HG03439 (cell line): ENCODE measurements around the gene ACVR1B.

ENCODE experiments used
- ATAC-seq: cut with Tn5 transposase; IDR thresholded peaks from one replicate; pipeline ENCODE4 v1.9.1; 2021; ENCODE audit warnings: mild to moderate bottlenecking, moderate library complexity; ENCODE audit not compliant: unreplicated experiment

The ACVR1B gene

GRCh38 chr12:51951199-51951842, at the start of gene ACVR1B:
ACVR1B (plus strand) TSS chr12:51951699; CDS start chr12:51951744, 45 bp downstream.
- peak; percentile 86 for ATAC-seq

- no peak for ATAC-seq
Measured at GRCh38 chr12:51901881-51902280, 49.6 kb upstream of the ACVR1B start.

GRCh38 chr12:51904951-51905470, 46.5 kb upstream of the ACVR1B start:
- no peak for ATAC-seq

- no peak for ATAC-seq
Measured at GRCh38 chr12:51905471-51906429, 45.7 kb upstream of the ACVR1B start.

- ATAC-seq: no peak
Measured at GRCh38 chr12:51906430-51907082, 44.9 kb upstream of the ACVR1B start.

- no peak for ATAC-seq
Measured at GRCh38 chr12:51907083-51907855, 44.2 kb upstream of the ACVR1B start, which contains the start of gene ACVRL1. ACVRL1 (plus strand) TSS chr12:51907504; CDS start chr12:51912475, 4,971 bp downstream.

GRCh38 chr12:51907856-51908425, 43.6 kb upstream of the ACVR1B start:
- no peak for ATAC-seq

- ATAC-seq: no peak
Measured at GRCh38 chr12:51908876-51909592, 42.5 kb upstream of the ACVR1B start.

DNA sequence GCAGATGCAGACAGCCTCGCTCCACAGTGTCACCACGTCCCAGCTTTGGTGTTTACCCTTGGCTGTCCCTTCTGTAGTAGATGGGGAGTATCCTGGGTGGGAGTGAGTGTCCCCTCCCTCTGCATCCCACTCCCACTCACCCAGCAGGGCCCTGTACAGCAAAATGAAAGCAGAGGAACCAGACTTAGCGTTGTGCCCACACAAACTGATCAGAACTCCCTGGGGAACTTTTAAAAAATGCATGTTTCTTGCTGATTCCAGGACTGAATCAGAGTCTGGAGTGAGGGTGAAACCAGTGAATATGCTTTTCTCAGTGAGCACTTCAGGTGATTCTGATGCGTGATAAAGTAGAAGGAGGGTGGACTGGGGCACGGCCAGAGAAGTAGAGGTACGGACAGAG, 41.3 kb upstream of the ACVR1B start:
- ATAC-seq: no peak

DNA sequence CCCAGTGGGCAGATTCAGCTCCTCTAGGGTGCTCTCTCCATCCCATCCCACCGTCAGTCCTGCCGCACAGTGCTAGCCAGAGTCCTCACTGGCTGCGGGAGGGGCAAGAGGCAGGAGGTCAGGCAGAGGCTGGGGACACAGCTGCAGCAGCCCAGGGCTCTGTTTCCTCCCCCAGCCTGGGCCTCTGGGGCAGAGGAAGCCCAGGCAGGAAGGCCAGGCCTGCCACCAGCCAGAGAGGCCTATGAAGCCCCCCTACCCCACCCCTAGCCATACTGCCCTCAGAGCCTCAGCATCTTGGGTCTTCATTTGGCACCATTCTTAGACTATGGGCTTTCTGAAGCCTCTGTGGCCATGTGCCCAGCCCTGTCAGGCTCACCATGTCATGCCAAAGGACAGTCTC, 40.8 kb upstream of the ACVR1B start:
- ATAC-seq: no peak

DNA sequence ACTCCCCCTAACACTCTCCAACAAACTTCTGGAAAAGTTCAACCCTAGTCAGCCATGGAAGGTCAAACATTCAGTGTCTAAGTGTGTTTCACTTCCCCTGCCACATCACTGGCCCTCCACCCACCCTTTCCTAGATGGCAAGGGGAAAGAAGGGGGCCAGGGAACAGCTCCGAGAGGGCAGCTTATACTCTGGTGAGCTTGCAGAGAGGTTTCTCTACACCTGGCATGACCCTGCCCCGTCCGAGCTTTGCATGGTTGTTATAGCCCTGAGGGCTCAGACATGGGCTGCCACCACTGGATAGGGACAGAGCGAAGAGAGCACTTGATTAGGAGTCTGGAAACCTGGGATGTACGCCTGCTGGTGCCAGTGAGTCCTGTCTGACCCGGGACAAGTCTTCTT, 40.2 kb upstream of the ACVR1B start:
- no peak for ATAC-seq

DNA sequence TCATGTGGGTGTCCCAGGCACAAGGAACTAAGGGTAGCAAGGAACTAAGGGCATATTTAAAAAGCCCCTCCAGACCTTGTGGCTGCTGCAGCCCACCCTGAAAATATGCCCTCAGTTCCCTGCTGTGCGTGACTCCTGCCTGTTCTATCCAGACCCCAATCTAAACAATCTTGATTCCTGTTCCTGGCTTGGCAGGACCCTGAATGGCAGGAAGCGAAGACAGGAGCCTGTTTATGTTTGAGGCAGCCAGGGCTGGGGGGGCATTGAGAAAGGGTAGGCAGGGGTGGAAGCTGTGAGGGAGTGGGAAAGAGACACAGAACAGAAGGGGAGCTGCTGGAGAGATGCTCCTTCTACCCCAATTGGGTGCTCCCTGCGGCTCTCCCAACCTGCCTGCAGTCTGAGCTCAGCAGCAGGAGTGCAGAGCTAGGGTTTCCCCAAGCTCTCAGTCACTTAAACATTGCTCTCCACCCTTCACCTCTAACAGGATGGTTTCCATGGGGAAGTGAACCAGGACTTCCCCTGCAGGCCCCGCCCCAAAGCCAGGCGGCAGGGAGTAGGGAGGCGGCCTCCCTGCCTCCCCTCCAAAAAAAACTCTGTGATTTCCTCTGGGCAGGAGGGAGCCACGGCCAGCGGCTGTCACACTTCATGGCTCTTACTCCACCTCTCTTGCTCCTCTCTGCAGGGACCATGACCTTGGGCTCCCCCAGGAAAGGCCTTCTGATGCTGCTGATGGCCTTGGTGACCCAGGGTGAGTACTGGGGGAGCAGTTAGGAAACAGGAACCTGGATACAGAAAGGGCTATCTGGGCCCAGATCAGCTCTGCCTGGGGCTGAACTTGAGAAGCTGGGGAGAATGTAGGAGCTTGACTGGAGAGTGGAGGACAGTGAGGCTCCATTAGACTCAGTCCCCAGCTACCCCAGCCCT, 39.4 kb upstream of the ACVR1B start:
- no peak for ATAC-seq

DNA sequence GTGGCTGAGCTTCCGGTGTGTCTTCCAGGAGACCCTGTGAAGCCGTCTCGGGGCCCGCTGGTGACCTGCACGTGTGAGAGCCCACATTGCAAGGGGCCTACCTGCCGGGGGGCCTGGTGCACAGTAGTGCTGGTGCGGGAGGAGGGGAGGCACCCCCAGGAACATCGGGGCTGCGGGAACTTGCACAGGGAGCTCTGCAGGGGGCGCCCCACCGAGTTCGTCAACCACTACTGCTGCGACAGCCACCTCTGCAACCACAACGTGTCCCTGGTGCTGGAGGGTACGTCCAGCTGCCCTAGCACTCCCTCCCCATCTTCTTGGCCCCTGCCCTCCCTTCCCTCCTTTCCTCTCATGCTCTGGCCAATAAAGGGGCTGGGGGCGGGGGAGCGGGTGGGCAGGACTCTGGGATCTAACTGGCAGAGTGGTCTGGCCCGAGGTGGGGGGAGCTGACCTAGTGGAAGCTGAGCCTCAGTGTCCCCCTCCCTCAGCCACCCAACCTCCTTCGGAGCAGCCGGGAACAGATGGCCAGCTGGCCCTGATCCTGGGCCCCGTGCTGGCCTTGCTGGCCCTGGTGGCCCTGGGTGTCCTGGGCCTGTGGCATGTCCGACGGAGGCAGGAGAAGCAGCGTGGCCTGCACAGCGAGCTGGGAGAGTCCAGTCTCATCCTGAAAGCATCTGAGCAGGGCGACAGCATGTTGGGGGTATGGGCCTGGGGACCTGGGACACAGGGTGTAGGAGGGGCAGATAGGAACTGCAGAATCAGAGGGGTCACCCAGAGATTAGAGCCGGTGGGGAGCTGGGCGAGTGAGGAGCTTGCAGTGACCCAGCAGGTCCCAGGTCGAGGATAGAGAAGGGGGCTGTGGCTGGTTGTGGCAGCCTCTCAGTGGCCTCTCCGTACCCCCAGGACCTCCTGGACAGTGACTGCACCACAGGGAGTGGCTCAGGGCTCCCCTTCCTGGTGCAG, 38.1 kb upstream of the ACVR1B start:
- ATAC-seq: no peak

GRCh38 chr12:51914034-51914923, 37.2 kb upstream of the ACVR1B start:
- ATAC-seq: no peak

GRCh38 chr12:51915003-51915625, 36.4 kb upstream of the ACVR1B start:
- ATAC-seq: no peak

GRCh38 chr12:51915951-51916350, 35.5 kb upstream of the ACVR1B start:
- no peak for ATAC-seq
